OCI-LY1 (cell line): Measurements from ENCODE around the gene LRRC40.

Experiments used
- CTCF ChIP-seq: fragments of 200-600 bp; sonication (generic), shearing (Covaris generic); IDR thresholded peaks from 2 replicates; pipeline ENCODE4 v1.5.1; 2017; ENCODE audit warnings: mild to moderate bottlenecking, antibody characterized with exemption, low read length, moderate library complexity, mixed read lengths
- EZH2 ChIP-seq: fragments of 200-600 bp; sonication (generic), shearing (Covaris generic); IDR thresholded peaks from 2 replicates; pipeline ENCODE4 v1.8.0; 2017; ENCODE audit warnings: borderline replicate concordance, mixed run types, mild to moderate bottlenecking, antibody characterized with exemption, low read length, moderate library complexity, mixed read lengths

GRCh38 chr1:70109241-70109640 lies 96.1 kb downstream of the LRRC40 start:
- TF ChIP-seq CTCF, result no peak
- no peak for TF ChIP-seq EZH2
